Astrocyte (in vitro differentiated cells and primary cell): ENCODE measurements around the gene OGFOD3.

ENCODE experiments used
- EZH2 ChIP-seq: IDR thresholded peaks from 2 replicates; pipeline ENCODE4 v1.6.1; 2012; ENCODE audit warnings: mild to moderate bottlenecking, low read length, inconsistent platforms; ENCODE audit not compliant: insufficient read depth
- TF ChIP-seq, protein P1 (sequence below): IDR thresholded peaks from 2 replicates; pipeline ENCODE4 v1.5.1; 2011; ENCODE audit warnings: low read depth, mild to moderate bottlenecking, inconsistent platforms, low read length, moderate library complexity; ENCODE audit not compliant: insufficient read depth

- TF ChIP-seq, protein P1, sequence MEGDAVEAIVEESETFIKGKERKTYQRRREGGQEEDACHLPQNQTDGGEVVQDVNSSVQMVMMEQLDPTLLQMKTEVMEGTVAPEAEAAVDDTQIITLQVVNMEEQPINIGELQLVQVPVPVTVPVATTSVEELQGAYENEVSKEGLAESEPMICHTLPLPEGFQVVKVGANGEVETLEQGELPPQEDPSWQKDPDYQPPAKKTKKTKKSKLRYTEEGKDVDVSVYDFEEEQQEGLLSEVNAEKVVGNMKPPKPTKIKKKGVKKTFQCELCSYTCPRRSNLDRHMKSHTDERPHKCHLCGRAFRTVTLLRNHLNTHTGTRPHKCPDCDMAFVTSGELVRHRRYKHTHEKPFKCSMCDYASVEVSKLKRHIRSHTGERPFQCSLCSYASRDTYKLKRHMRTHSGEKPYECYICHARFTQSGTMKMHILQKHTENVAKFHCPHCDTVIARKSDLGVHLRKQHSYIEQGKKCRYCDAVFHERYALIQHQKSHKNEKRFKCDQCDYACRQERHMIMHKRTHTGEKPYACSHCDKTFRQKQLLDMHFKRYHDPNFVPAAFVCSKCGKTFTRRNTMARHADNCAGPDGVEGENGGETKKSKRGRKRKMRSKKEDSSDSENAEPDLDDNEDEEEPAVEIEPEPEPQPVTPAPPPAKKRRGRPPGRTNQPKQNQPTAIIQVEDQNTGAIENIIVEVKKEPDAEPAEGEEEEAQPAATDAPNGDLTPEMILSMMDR = no peak
- no peak for TF ChIP-seq EZH2
Measured at GRCh38 chr17:82357394-82357793, 61.0 kb downstream of the OGFOD3 start.
